GM23248 (cell line): ENCODE results near the gene FARS2. TPM values are rescaled to one million over a fixed set of nuclear protein-coding genes. Genes with fewer than 3 reads are reported as not detected.

ENCODE experiments used
- DNase-seq: peaks from one replicate; pipeline ENCODE4 v3.0.0-alpha.2; 2015
- H2AFZ ChIP-seq: fragments of 200-600 bp; sonication (generic); 2 replicates; pipeline ENCODE4 v1.6.1; 2016; ENCODE audit warnings: antibody characterized with exemption
- H3F3A ChIP-seq: fragments of 200-600 bp; sonication (generic); 2 replicates; pipeline ENCODE4 v1.6.1; 2016; ENCODE audit warnings: mild to moderate bottlenecking, antibody characterized with exemption, mixed run types; ENCODE audit not compliant: insufficient read depth
- H3K27ac ChIP-seq: fragments of 200-600 bp; sonication (generic); 2 replicates; pipeline ENCODE4 v1.5.1; 2016; ENCODE audit warnings: mild to moderate bottlenecking
- H3K27me3 ChIP-seq: fragments of 200-600 bp; sonication (generic); replicated peaks from 2 replicates; pipeline ENCODE4 v1.6.1; 2016; ENCODE audit warnings: mild to moderate bottlenecking; ENCODE audit not compliant: insufficient read depth
- H3K36me3 ChIP-seq: fragments of 200-600 bp; sonication (generic); 2 replicates; pipeline ENCODE4 v1.6.1; 2016; ENCODE audit warnings: low read depth, mild to moderate bottlenecking
- H3K4me1 ChIP-seq: fragments of 200-600 bp; sonication (generic); 2 replicates; pipeline ENCODE4 v1.6.1; 2016; ENCODE audit warnings: mild to moderate bottlenecking; ENCODE audit not compliant: insufficient read depth
- H3K4me2 ChIP-seq: fragments of 200-600 bp; sonication (generic); one replicate; pipeline ENCODE4 v1.6.1; 2016; ENCODE audit warnings: mild to moderate bottlenecking; ENCODE audit not compliant: unreplicated experiment
- H3K4me3 ChIP-seq: fragments of 200-600 bp; sonication (generic); 2 replicates; pipeline ENCODE4 v1.5.1; 2016; ENCODE audit warnings: mild to moderate bottlenecking
- H3K79me2 ChIP-seq: fragments of 200-600 bp; sonication (generic); 2 replicates; pipeline ENCODE4 v1.6.1; 2016; ENCODE audit warnings: mild to moderate bottlenecking; ENCODE audit not compliant: insufficient read depth
- H3K9ac ChIP-seq: fragments of 200-600 bp; sonication (generic); 2 replicates; pipeline ENCODE4 v1.6.1; 2016; ENCODE audit warnings: mild to moderate bottlenecking
- H3K9me2 ChIP-seq: fragments of 200-600 bp; sonication (generic); 2 replicates; pipeline ENCODE4 v1.6.1; 2016; ENCODE audit warnings: mixed run types, mild to moderate bottlenecking, moderate library complexity; ENCODE audit not compliant: insufficient read depth
- H3K9me3 ChIP-seq: fragments of 200-600 bp; sonication (generic); one replicate; pipeline ENCODE4 v1.6.1; 2017; ENCODE audit warnings: low read depth
- H4K20me1 ChIP-seq: fragments of 200-600 bp; sonication (generic); 2 replicates; pipeline ENCODE4 v1.6.0; 2016; ENCODE audit not compliant: insufficient read depth
- EZH2 ChIP-seq: fragments of 200-600 bp; sonication (generic); IDR thresholded peaks from 2 replicates; pipeline ENCODE4 v1.6.1; 2018; ENCODE audit warnings: antibody characterized with exemption, mild to moderate bottlenecking; ENCODE audit not compliant: insufficient read depth, poor library complexity, severe bottlenecking
- EZH2phosphoT487 ChIP-seq: fragments of 200-600 bp; sonication (generic); IDR thresholded peaks from 2 replicates; pipeline ENCODE4 v1.6.1; 2018; ENCODE audit warnings: antibody characterized with exemption, moderate library complexity, mild to moderate bottlenecking, low read depth; ENCODE audit not compliant: insufficient read depth
- WGBS, 2 experiments: methylation state at CpG; one replicate each; pipeline ENCODE4 v1.1.6; 2015 to 2017; ENCODE audit warnings: low lambda C conversion rate in 2 of 2, low coverage in 1 of 2; ENCODE audit errors: missing lambda C conversion rate in 2 of 2; 5-methylcytosine and 5-hydroxymethylcytosine counted together
- in situ Hi-C: fragments of 300-500 bp; cut with MboI; formaldehyde crosslinking; loops from 2 replicates; pipeline ENCODE4 v1.15.0; 2020
- polyA plus RNA-seq: library from polyadenylated mRNA; unstranded; fragments of >200 nt; fragmentation: Nextera tagmentation; extraction: Ambion mirVana; gene quantifications from 2 replicates; pipeline ENCODE4 v1.2.1, GENCODE V29; 2016
- total RNA-seq: library from RNA; depleted of rRNA; stranded (reverse); fragments of >200 nt; shearing (Covaris generic); gene quantifications from 2 replicates; pipeline ENCODE4 v1.2.3, GENCODE V29; 2014

Gene FARS2
- total and polyA plus RNA-seq, 2 experiments from 2014 or later: 15.1 to 16.5 TPM

GRCh38 chr6:5582762-5583161 is 321.4 kb downstream of the FARS2 start:
- DNase-seq: peak; percentile 35
- in situ Hi-C loops: no loop called here
- TF ChIP-seq EZH2phosphoT487: no peak
- no peak for TF ChIP-seq EZH2

DNA sequence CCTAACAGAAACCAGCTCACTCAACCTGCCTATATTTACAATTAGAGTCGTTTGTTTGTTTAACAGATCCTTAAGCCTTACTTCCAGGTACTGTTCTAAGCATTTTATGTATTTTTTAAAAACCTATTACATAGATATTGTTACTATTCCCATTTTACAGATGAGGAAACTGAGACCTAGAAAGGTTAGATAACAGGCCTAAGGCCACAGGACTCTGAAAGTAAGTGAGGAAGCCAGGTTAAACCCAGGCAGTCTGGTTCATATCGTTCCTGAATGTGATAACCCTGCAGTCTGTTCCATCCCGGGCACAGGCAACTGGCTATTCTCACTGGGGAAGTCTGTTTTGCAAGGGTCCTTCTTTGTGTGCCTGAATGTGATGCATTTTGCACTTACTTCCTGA is 322.2 kb downstream of the FARS2 start:
- H3K4me2 ChIP-seq: peak overlapping the region; percentile 30
- no peak overlapping the region for H3K27ac ChIP-seq
- H3K9ac ChIP-seq: no peak overlapping the region
- in situ Hi-C loops: no loop called here
- 37% methylated on average over 3 of the region's 3 CpGs for WGBS, 2 experiments
- no peaks in the 10 kb centered on the region for H3K9me3 ChIP-seq
- H3K4me1 ChIP-seq: peaks cover 9% of the 10 kb centered on the region
- no peak overlapping the region for H2AFZ ChIP-seq
- DNase-seq: no peak
- H3F3A ChIP-seq: no peaks in the 10 kb centered on the region
- no peaks in the 10 kb centered on the region for H3K9me2 ChIP-seq
- TF ChIP-seq EZH2: no peak
- no peak for TF ChIP-seq EZH2phosphoT487
- no peaks in the 10 kb centered on the region for H4K20me1 ChIP-seq
- H3K36me3 ChIP-seq: no peaks in the 10 kb centered on the region
- H3K27me3 ChIP-seq: no peaks in the 10 kb centered on the region
- H3K4me3 ChIP-seq: no peak overlapping the region
- H3K79me2 ChIP-seq: no peaks in the 10 kb centered on the region

More at GRCh38 chr6:5582762-5583161, 321.4 kb downstream of the FARS2 start:
- Histone ChIP-seq H3K27me3 (no peaks in the 10 kb centered on the region), H3K36me3 (no peaks in the 10 kb centered on the region), H3F3A (no peaks in the 10 kb centered on the region), H4K20me1 (no peaks in the 10 kb centered on the region), H3K9me2 (no peaks in the 10 kb centered on the region), H3K9ac (no peak overlapping the region), H3K79me2 (no peaks in the 10 kb centered on the region), H3K27ac (no peak overlapping the region), H3K4me2 (no peak overlapping the region), H3K4me3 (no peak overlapping the region), H3K4me1 (peaks cover 9% of the 10 kb centered on the region), H2AFZ (no peak overlapping the region), H3K9me3 (no peaks in the 10 kb centered on the region)

- in situ Hi-C loops: no loop called here
- peak; percentile 51 for DNase-seq
- no peaks in the 10 kb centered on the region for H3F3A ChIP-seq
- peak overlapping the region; percentile 50 for H2AFZ ChIP-seq
- WGBS, 2 experiments: 34 to 38% methylated on average over 2 to 5 of the region's 5 CpGs
- no peaks in the 10 kb centered on the region for H3K9me2 ChIP-seq
- H3K4me3 ChIP-seq: peak overlapping the region; percentile 33; the same call in 1 of the 2 replicates
- peak overlapping the region; percentile 31 for H3K9ac ChIP-seq
- H3K9me3 ChIP-seq: no peaks in the 10 kb centered on the region
- TF ChIP-seq EZH2: no peak
- H3K27me3 ChIP-seq: no peaks in the 10 kb centered on the region
- H4K20me1 ChIP-seq: no peaks in the 10 kb centered on the region
- H3K27ac ChIP-seq: peak overlapping the region; percentile 39; the same call in 1 of the 2 replicates
- H3K4me2 ChIP-seq: peak overlapping the region; percentile 30
- no peaks in the 10 kb centered on the region for H3K36me3 ChIP-seq
- H3K79me2 ChIP-seq: no peaks in the 10 kb centered on the region
- H3K4me1 ChIP-seq: peaks cover 9% of the 10 kb centered on the region
Observed at GRCh38 chr6:5584078-5584482, 322.8 kb downstream of the FARS2 start.

DNA sequence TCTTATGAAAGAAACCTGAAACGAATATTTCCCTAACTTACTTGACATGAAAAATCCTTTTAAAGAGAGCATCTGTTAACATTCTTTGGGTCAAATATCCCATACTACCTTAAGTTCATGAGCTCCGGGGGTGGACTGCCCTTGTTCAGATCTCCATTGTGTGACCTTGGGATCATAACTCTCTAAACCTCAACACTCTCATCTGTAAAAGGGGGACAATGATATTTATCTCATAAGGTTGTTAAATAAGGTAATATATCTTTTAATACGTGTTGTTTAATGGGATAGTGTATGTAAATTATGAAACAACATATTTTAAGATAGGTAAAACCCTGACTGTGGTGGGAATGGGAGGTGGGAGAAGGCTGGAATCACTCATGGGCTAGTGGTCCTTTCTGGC is 326.3 kb downstream of the FARS2 start:
- Histone ChIP-seq H3K4me3 (no peak overlapping the region), H3K27ac (no peak overlapping the region), H3K79me2 (no peaks in the 10 kb centered on the region), H3K36me3 (no peaks in the 10 kb centered on the region), H3K9me2 (no peaks in the 10 kb centered on the region), H3K4me1 (peaks cover 9% of the 10 kb centered on the region), H3K4me2 (no peak overlapping the region), H3K9ac (no peak overlapping the region), H3K9me3 (no peaks in the 10 kb centered on the region), H2AFZ (no peak overlapping the region), H4K20me1 (no peaks in the 10 kb centered on the region), H3F3A (no peaks in the 10 kb centered on the region), H3K27me3 (no peaks in the 10 kb centered on the region)
- 96 to 99% methylated on average over 3 of the region's 3 CpGs for WGBS, 2 experiments
- in situ Hi-C loops: no loop called here
- TF ChIP-seq EZH2phosphoT487 (no peak), EZH2 (no peak)
- DNase-seq: no peak
